ENCODE measurements around the gene ADCY2.

DNA sequence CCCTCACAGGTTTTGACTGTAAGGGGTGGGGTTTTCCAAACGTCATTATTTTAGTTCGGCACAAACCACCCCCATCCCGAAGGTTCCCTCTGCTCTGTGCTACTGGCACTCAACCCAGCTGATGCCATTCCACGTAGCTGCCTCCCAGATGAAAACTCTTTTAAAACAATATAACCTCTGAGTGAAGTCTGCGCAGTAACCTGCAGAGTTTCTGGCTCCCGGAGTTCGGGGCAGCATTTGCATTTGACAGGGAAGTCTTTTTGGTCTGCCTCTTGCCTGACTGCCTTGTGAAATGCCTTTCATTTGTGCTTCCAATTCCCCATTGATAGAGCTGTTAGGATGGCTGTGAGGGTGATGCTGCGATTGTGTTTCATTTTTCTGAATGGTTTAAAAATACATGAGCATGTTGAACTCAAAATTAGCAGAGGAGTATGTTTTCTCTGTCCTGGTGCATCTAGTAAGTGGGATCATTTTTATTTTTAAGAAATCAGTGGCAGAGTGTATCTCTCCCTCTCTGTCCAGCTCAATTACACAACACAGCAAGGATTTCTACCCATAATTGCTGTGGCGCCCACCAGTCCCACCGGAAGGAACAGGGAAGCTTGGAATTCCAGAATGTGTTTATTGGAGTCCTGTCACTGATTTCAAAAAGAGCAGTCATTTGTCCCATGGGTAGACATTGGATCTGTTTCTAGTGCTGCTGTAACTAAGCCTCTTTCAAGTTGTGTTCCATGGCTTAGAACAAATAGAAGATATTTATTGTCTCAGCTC is 24.8 kb downstream of the ADCY2 start:
- no peak for TF ChIP-seq CTCF (CRISPR knock-in tag; IDR thresholded peaks at IDR 0.05)
- no peak for TF ChIP-seq FOSL1 (CRISPR knock-in tag; IDR thresholded peaks at IDR 0.05; ENCODE audit: borderline replicate concordance)
- TF ChIP-seq, protein P1, sequence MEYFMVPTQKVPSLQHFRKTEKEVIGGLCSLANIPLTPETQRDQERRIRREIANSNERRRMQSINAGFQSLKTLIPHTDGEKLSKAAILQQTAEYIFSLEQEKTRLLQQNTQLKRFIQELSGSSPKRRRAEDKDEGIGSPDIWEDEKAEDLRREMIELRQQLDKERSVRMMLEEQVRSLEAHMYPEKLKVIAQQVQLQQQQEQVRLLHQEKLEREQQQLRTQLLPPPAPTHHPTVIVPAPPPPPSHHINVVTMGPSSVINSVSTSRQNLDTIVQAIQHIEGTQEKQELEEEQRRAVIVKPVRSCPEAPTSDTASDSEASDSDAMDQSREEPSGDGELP (IDR thresholded peaks at IDR 0.05; ENCODE audit: borderline replicate concordance, low read depth), result no peak
- TF ChIP-seq GATA4 (IDR thresholded peaks at IDR 0.05; ENCODE audit: borderline replicate concordance, low read depth), result no peak
- TF ChIP-seq ZNF616 (CRISPR knock-in tag; IDR thresholded peaks at IDR 0.05; ENCODE audit: low read depth), result no peak
- no peak for TF ChIP-seq JUN (CRISPR knock-in tag; IDR thresholded peaks at IDR 0.05)
- TF ChIP-seq ZNF24 (IDR thresholded peaks at IDR 0.05), result no peak
- no peak for TF ChIP-seq ZNF430 (CRISPR knock-in tag; IDR thresholded peaks at IDR 0.05)
- no peak for TF ChIP-seq AHR (CRISPR knock-in tag; IDR thresholded peaks at IDR 0.05)
- TF ChIP-seq AHDC1 (CRISPR knock-in tag; IDR thresholded peaks at IDR 0.05; ENCODE audit: borderline replicate concordance), result no peak
- TF ChIP-seq, protein P2, sequence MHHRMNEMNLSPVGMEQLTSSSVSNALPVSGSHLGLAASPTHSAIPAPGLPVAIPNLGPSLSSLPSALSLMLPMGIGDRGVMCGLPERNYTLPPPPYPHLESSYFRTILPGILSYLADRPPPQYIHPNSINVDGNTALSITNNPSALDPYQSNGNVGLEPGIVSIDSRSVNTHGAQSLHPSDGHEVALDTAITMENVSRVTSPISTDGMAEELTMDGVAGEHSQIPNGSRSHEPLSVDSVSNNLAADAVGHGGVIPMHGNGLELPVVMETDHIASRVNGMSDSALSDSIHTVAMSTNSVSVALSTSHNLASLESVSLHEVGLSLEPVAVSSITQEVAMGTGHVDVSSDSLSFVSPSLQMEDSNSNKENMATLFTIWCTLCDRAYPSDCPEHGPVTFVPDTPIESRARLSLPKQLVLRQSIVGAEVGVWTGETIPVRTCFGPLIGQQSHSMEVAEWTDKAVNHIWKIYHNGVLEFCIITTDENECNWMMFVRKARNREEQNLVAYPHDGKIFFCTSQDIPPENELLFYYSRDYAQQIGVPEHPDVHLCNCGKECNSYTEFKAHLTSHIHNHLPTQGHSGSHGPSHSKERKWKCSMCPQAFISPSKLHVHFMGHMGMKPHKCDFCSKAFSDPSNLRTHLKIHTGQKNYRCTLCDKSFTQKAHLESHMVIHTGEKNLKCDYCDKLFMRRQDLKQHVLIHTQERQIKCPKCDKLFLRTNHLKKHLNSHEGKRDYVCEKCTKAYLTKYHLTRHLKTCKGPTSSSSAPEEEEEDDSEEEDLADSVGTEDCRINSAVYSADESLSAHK (CRISPR knock-in tag; IDR thresholded peaks at IDR 0.05; ENCODE audit: borderline replicate concordance), result no peak
- no peak for TF ChIP-seq ZMAT3 (CRISPR knock-in tag; conservative IDR thresholded peaks at IDR 0.05)
- TF ChIP-seq ZKSCAN8 (CRISPR knock-in tag; IDR thresholded peaks at IDR 0.05; ENCODE audit: borderline replicate concordance), result no peak
- TF ChIP-seq ZBTB1 (CRISPR knock-in tag; IDR thresholded peaks at IDR 0.05; ENCODE audit: borderline replicate concordance), result no peak
